ENCODE results near the gene ELAVL4. TPM values are rescaled to one million over a fixed set of nuclear protein-coding genes. Genes with fewer than 3 reads are reported as not detected.

ELAVL4 gene
- total RNA-seq, 1 experiment from 2014 or later, result 0.11 TPM

- H3K27ac ChIP-seq (ENCODE audit: low read length), result no peak overlapping the region
- no peaks in the 10 kb centered on the region for H3K79me2 ChIP-seq (ENCODE audit: low read length)
- H3K4me2 ChIP-seq (ENCODE audit: low read depth, low read length, poor library complexity, severe bottlenecking), result no peak overlapping the region
- no peak for DNase-seq
- H3K4me3 ChIP-seq (ENCODE audit: low read length), result no peak overlapping the region
- no peaks in the 10 kb centered on the region for H3K36me3 ChIP-seq (ENCODE audit: insufficient read depth, low read length)
- no peaks in the 10 kb centered on the region for H3K4me1 ChIP-seq (ENCODE audit: low read length)
- H4K20me1 ChIP-seq (ENCODE audit: insufficient read depth, low read depth, low read length), result no peaks in the 10 kb centered on the region
- H3K27me3 ChIP-seq (ENCODE audit: low read length), result no peaks in the 10 kb centered on the region
- no peaks in the 10 kb centered on the region for H3K9me3 ChIP-seq (ENCODE audit: low read length)
- no peak overlapping the region for H3K9ac ChIP-seq (ENCODE audit: low read length)
- H2AFZ ChIP-seq (ENCODE audit: low read length), result no peak overlapping the region
- no peaks in the 10 kb centered on the region for H3K9me2 ChIP-seq (replicated peaks; ENCODE audit: insufficient read depth, low read length)
Observed at GRCh38 chr1:50129201-50129600, 20.5 kb downstream of the ELAVL4 start.

GRCh38 chr1:50132347-50132894 lies 23.7 kb downstream of the ELAVL4 start:
- no peak overlapping the region for H3K27ac ChIP-seq (ENCODE audit: low read length)
- H3K27me3 ChIP-seq (ENCODE audit: low read length), result no peaks in the 10 kb centered on the region
- no peak overlapping the region for H3K9ac ChIP-seq (ENCODE audit: low read length)
- H3K4me3 ChIP-seq (ENCODE audit: low read length), result no peak overlapping the region
- H3K9me3 ChIP-seq (ENCODE audit: low read length), result no peaks in the 10 kb centered on the region
- no peaks in the 10 kb centered on the region for H3K36me3 ChIP-seq (ENCODE audit: insufficient read depth, low read length)
- H2AFZ ChIP-seq (ENCODE audit: low read length), result no peak overlapping the region
- no peak overlapping the region for H3K4me2 ChIP-seq (ENCODE audit: low read depth, low read length, poor library complexity, severe bottlenecking)
- no peaks in the 10 kb centered on the region for H4K20me1 ChIP-seq (ENCODE audit: insufficient read depth, low read depth, low read length)
- H3K4me1 ChIP-seq (ENCODE audit: low read length), result no peaks in the 10 kb centered on the region
- H3K79me2 ChIP-seq (ENCODE audit: low read length), result no peaks in the 10 kb centered on the region
- no peaks in the 10 kb centered on the region for H3K9me2 ChIP-seq (replicated peaks; ENCODE audit: insufficient read depth, low read length)
- no peak for DNase-seq

- Histone ChIP-seq H3K27ac (ENCODE audit: low read length) (no peak overlapping the region), H3K9ac (ENCODE audit: low read length) (no peak overlapping the region), H2AFZ (ENCODE audit: low read length) (no peak overlapping the region), H3K79me2 (ENCODE audit: low read length) (no peaks in the 10 kb centered on the region), H3K9me2 (replicated peaks; ENCODE audit: insufficient read depth, low read length) (no peaks in the 10 kb centered on the region), H3K4me2 (ENCODE audit: low read depth, low read length, poor library complexity, severe bottlenecking) (no peak overlapping the region), H3K36me3 (ENCODE audit: insufficient read depth, low read length) (no peaks in the 10 kb centered on the region), H3K9me3 (ENCODE audit: low read length) (no peaks in the 10 kb centered on the region), H4K20me1 (ENCODE audit: insufficient read depth, low read depth, low read length) (no peaks in the 10 kb centered on the region), H3K4me3 (ENCODE audit: low read length) (no peak overlapping the region), H3K4me1 (ENCODE audit: low read length) (no peaks in the 10 kb centered on the region), H3K27me3 (ENCODE audit: low read length) (no peaks in the 10 kb centered on the region)
- DNase-seq, result no peak
Observed at GRCh38 chr1:50135716-50136115, 27.0 kb downstream of the ELAVL4 start.

DNA sequence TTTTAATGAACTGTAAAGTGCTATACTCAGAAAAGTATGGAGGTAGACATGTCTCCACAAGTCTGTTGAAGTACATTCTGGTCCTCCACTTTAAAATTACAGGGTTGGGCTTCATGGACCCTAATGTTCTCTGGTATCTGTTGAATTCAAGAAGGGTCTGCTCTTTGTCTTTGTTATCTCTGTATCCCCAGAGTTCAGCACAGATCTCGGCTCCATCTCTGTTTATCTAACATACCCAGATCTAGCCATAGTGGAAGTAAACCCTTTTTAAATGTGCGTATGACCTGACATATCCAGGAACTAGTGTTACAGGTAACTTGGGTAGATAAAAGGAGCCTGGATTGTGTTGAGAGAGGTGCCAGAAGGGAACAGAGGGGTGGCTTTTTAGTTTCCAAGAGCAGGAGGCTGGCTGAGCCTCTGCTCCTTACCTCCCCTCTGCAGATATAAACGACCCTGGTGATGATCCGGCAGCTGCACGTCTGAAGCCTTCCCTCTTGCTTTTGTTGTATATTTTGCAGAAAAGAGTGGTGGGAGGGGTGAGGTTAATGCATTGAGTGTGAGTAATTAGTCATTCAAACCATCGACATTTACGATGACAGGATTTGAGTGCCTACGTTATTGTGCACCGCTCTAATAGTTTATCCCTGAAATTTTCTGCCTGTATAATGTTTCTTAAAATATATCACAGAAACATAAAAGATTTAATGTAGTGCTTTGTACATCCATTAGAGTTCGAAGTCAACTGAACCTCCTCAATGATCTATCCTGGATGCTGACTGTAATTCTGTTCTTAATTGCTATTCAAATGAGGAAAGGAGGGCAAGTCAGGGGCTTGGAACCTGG lies 30.8 kb downstream of the ELAVL4 start:
- no peak overlapping the region for H3K9ac ChIP-seq (ENCODE audit: low read length)
- no peaks in the 10 kb centered on the region for H3K79me2 ChIP-seq (ENCODE audit: low read length)
- no peak overlapping the region for H3K4me2 ChIP-seq (ENCODE audit: low read depth, low read length, poor library complexity, severe bottlenecking)
- H3K27ac ChIP-seq (ENCODE audit: low read length), result no peak overlapping the region
- H3K4me1 ChIP-seq (ENCODE audit: low read length), result no peaks in the 10 kb centered on the region
- DNase-seq, result no peak
- no peaks in the 10 kb centered on the region for H3K9me2 ChIP-seq (replicated peaks; ENCODE audit: insufficient read depth, low read length)
- no peaks in the 10 kb centered on the region for H3K36me3 ChIP-seq (ENCODE audit: insufficient read depth, low read length)
- no peaks in the 10 kb centered on the region for H4K20me1 ChIP-seq (ENCODE audit: insufficient read depth, low read depth, low read length)
- no peaks in the 10 kb centered on the region for H3K27me3 ChIP-seq (ENCODE audit: low read length)
- H2AFZ ChIP-seq (ENCODE audit: low read length), result no peak overlapping the region
- no peak overlapping the region for H3K4me3 ChIP-seq (ENCODE audit: low read length)
- H3K9me3 ChIP-seq (ENCODE audit: low read length), result no peaks in the 10 kb centered on the region

GRCh38 chr1:50140182-50140447 lies 31.4 kb downstream of the ELAVL4 start:
- Histone ChIP-seq H3K79me2 (ENCODE audit: low read length) (no peaks in the 10 kb centered on the region), H3K4me1 (ENCODE audit: low read length) (no peaks in the 10 kb centered on the region), H3K27ac (ENCODE audit: low read length) (no peak overlapping the region)

GRCh38 chr1:50147191-50147850 lies 38.6 kb downstream of the ELAVL4 start:
- Histone ChIP-seq H3K4me2 (ENCODE audit: low read depth, low read length, poor library complexity, severe bottlenecking) (no peak overlapping the region), H3K9me2 (replicated peaks; ENCODE audit: insufficient read depth, low read length) (no peaks in the 10 kb centered on the region), H3K9me3 (ENCODE audit: low read length) (no peaks in the 10 kb centered on the region), H3K36me3 (ENCODE audit: insufficient read depth, low read length) (no peaks in the 10 kb centered on the region), H3K27me3 (ENCODE audit: low read length) (no peaks in the 10 kb centered on the region), H3K4me3 (ENCODE audit: low read length) (no peak overlapping the region), H3K9ac (ENCODE audit: low read length) (no peak overlapping the region), H3K27ac (ENCODE audit: low read length) (no peak overlapping the region), H4K20me1 (ENCODE audit: insufficient read depth, low read depth, low read length) (no peaks in the 10 kb centered on the region), H3K4me1 (ENCODE audit: low read length) (no peaks in the 10 kb centered on the region), H3K79me2 (ENCODE audit: low read length) (no peaks in the 10 kb centered on the region), H2AFZ (ENCODE audit: low read length) (no peak overlapping the region)
- DNase-seq, result no peak

More at GRCh38 chr1:50140182-50140447, 31.4 kb downstream of the ELAVL4 start:
- H2AFZ ChIP-seq (ENCODE audit: low read length), result no peak overlapping the region
- no peaks in the 10 kb centered on the region for H3K9me2 ChIP-seq (replicated peaks; ENCODE audit: insufficient read depth, low read length)
- H3K36me3 ChIP-seq (ENCODE audit: insufficient read depth, low read length), result no peaks in the 10 kb centered on the region
- H3K27me3 ChIP-seq (ENCODE audit: low read length), result no peaks in the 10 kb centered on the region
- H3K9me3 ChIP-seq (ENCODE audit: low read length), result no peaks in the 10 kb centered on the region
- H3K9ac ChIP-seq (ENCODE audit: low read length), result no peak overlapping the region
- H3K4me2 ChIP-seq (ENCODE audit: low read depth, low read length, poor library complexity, severe bottlenecking), result no peak overlapping the region
- no peak for DNase-seq
- no peaks in the 10 kb centered on the region for H4K20me1 ChIP-seq (ENCODE audit: insufficient read depth, low read depth, low read length)
- no peak overlapping the region for H3K4me3 ChIP-seq (ENCODE audit: low read length)

DNA sequence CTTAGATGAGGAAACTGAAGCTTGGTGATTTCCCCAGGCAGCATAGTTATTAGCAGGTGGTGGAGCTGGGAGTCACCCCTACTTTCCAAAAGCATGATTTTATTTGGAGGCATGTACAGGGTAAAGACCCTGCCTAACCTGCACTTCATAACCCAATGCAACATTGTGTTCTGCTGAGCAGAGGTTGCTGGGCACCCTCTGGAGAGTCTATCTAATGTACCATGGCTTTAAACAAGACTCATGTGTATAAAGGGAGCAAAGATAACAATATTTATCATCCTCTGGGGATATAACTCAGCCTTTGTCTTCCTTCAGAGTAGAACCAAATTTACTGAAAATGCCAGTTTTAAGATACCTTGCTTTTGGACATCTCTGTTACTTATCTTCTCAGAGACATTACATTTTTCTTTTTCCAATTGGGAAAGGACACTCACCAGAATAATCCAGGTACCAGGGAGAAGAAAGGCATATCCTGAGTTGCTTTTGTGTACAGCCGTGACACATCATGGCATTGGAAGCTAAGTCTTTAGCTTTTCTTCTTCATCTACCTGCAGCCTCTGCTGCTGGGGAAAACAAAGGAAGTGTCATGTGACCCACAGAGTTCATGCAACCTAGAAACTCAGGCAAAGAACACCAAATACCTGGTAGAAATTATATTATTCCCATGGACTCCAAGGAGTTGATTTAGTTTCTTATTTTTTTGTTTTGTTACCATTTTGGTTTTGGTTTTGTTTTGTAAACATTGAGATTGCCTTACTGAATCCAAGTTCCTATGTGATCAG lies 39.6 kb downstream of the ELAVL4 start:
- H3K9me3 ChIP-seq (ENCODE audit: low read length), result no peaks in the 10 kb centered on the region
- no peak overlapping the region for H3K9ac ChIP-seq (ENCODE audit: low read length)
- H3K4me2 ChIP-seq (ENCODE audit: low read depth, low read length, poor library complexity, severe bottlenecking), result no peak overlapping the region
- no peaks in the 10 kb centered on the region for H3K36me3 ChIP-seq (ENCODE audit: insufficient read depth, low read length)
- no peak for DNase-seq
- no peaks in the 10 kb centered on the region for H3K27me3 ChIP-seq (ENCODE audit: low read length)
- no peak overlapping the region for H3K27ac ChIP-seq (ENCODE audit: low read length)
- no peaks in the 10 kb centered on the region for H3K9me2 ChIP-seq (replicated peaks; ENCODE audit: insufficient read depth, low read length)
- no peaks in the 10 kb centered on the region for H3K79me2 ChIP-seq (ENCODE audit: low read length)
- H3K4me1 ChIP-seq (ENCODE audit: low read length), result no peaks in the 10 kb centered on the region
- no peak overlapping the region for H3K4me3 ChIP-seq (ENCODE audit: low read length)
- H4K20me1 ChIP-seq (ENCODE audit: insufficient read depth, low read depth, low read length), result no peaks in the 10 kb centered on the region
- H2AFZ ChIP-seq (ENCODE audit: low read length), result no peak overlapping the region

DNA sequence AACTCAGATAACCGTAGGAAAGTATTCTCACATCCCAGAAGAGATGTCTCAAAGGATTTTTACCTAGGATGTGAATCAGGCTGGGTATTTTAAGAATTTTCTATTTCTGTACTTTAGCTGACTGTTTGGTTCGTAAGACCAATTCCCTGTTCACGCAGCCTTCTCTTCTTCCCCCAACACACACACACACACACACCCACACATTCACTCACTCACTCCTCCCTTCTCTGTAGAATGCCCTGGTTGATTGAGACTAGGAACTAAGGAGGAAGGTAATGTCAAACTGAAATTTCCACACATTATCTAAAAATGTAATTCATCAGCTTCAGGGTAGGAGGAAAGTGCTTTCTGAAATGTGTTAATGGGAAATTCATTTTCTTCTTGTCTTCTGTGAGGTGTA lies 43.5 kb downstream of the ELAVL4 start:
- Histone ChIP-seq H3K36me3 (ENCODE audit: insufficient read depth, low read length) (no peaks in the 10 kb centered on the region), H3K4me3 (ENCODE audit: low read length) (no peak overlapping the region), H3K4me2 (ENCODE audit: low read depth, low read length, poor library complexity, severe bottlenecking) (no peak overlapping the region), H3K9ac (ENCODE audit: low read length) (no peak overlapping the region), H4K20me1 (ENCODE audit: insufficient read depth, low read depth, low read length) (no peaks in the 10 kb centered on the region), H3K79me2 (ENCODE audit: low read length) (no peaks in the 10 kb centered on the region), H2AFZ (ENCODE audit: low read length) (no peak overlapping the region), H3K27ac (ENCODE audit: low read length) (no peak overlapping the region), H3K27me3 (ENCODE audit: low read length) (no peaks in the 10 kb centered on the region), H3K4me1 (ENCODE audit: low read length) (no peaks in the 10 kb centered on the region), H3K9me2 (replicated peaks; ENCODE audit: insufficient read depth, low read length) (no peaks in the 10 kb centered on the region), H3K9me3 (ENCODE audit: low read length) (no peaks in the 10 kb centered on the region)
- no peak for DNase-seq
